Neural cell (in vitro differentiated cells): ENCODE data around the gene RMDN2. TPM values are rescaled to one million over a fixed set of nuclear protein-coding genes. Genes with fewer than 3 reads are reported as not detected.

ENCODE experiments used
- H2AFZ ChIP-seq: fragments of 200-600, 300-800 bp; sonication (generic), shearing (Covaris generic); 2 replicates; pipeline ENCODE4 v1.6.0; 2014; ENCODE audit warnings: low read depth, mild to moderate bottlenecking, antibody characterized with exemption, low read length, moderate library complexity
- H3F3A ChIP-seq: fragments of 200-600 bp; shearing (Covaris generic); 2 replicates; pipeline ENCODE4 v1.6.1; 2016; ENCODE audit warnings: mild to moderate bottlenecking, moderate library complexity, mixed read lengths, antibody characterized with exemption, low read length; ENCODE audit not compliant: insufficient read depth, poor library complexity, severe bottlenecking
- H3K27ac ChIP-seq: fragments of 200-600, 300-800 bp; sonication (generic), shearing (Covaris generic); 2 replicates; pipeline ENCODE4 v1.5.1; 2014; ENCODE audit warnings: mild to moderate bottlenecking, low read length, moderate library complexity
- H3K27me3 ChIP-seq: fragments of 300-800, 200-600 bp; sonication (generic), shearing (Covaris generic); 2 replicates; pipeline ENCODE4 v1.6.0; 2014; ENCODE audit warnings: mild to moderate bottlenecking, low read depth, low read length, moderate library complexity; ENCODE audit not compliant: insufficient read depth
- H3K36me3 ChIP-seq: fragments of 300-800, 200-600 bp; sonication (generic), shearing (Covaris generic); 2 replicates; pipeline ENCODE4 v1.5.1; 2014; ENCODE audit warnings: mild to moderate bottlenecking, antibody characterized with exemption, low read length, moderate library complexity; ENCODE audit not compliant: insufficient read depth
- H3K4me2 ChIP-seq: fragments of 300-800, 200-600 bp; sonication (generic), shearing (Covaris generic); 2 replicates; pipeline ENCODE4 v1.6.0; 2014; ENCODE audit warnings: mild to moderate bottlenecking, low read length
- H3K4me3 ChIP-seq: fragments of 300-800, 200-600 bp; sonication (generic), shearing (Covaris generic); 2 replicates; pipeline ENCODE4 v1.5.1; 2014; ENCODE audit warnings: mild to moderate bottlenecking, low read length, moderate library complexity
- H3K79me2 ChIP-seq: fragments of 200-600 bp; shearing (Covaris generic); replicated peaks from 2 replicates; pipeline ENCODE4 v1.6.0; 2014; ENCODE audit warnings: mild to moderate bottlenecking, low read length, moderate library complexity; ENCODE audit not compliant: insufficient read depth
- H3K9ac ChIP-seq: fragments of 300-800, 200-600 bp; sonication (generic), shearing (Covaris generic); 2 replicates; pipeline ENCODE4 v1.6.1; 2016; ENCODE audit warnings: mild to moderate bottlenecking, low read length, mixed read lengths
- H3K9me2 ChIP-seq: fragments of 200-600 bp; shearing (Covaris generic); 2 replicates; pipeline ENCODE4 v1.6.1; 2016; ENCODE audit warnings: mild to moderate bottlenecking, low read length, mixed read lengths; ENCODE audit not compliant: insufficient read depth
- H3K9me3 ChIP-seq: fragments of 200-600, 300-800 bp; sonication (generic), shearing (Covaris generic); 2 replicates; pipeline ENCODE4 v1.6.1; 2016; ENCODE audit warnings: mild to moderate bottlenecking, mixed run types, low read length, moderate library complexity, mixed read lengths
- H4K20me1 ChIP-seq: fragments of 200-600 bp; shearing (Covaris generic); 2 replicates; pipeline ENCODE4 v1.6.1; 2016; ENCODE audit warnings: mild to moderate bottlenecking, mixed run types; ENCODE audit not compliant: insufficient read depth
- EZH2 ChIP-seq: fragments of 200-600, 300-800 bp; shearing (Covaris generic), sonication (generic); IDR thresholded peaks from 2 replicates; pipeline ENCODE4 v1.6.1; 2014; ENCODE audit warnings: antibody characterized with exemption, low read length, borderline replicate concordance, mild to moderate bottlenecking; ENCODE audit not compliant: insufficient read depth, poor library complexity, severe bottlenecking
- MXI1 ChIP-seq: fragments of 450-650 bp; conservative IDR thresholded peaks from 2 replicates; pipeline ENCODE4 v1.6.1; 2014; ENCODE audit warnings: antibody characterized with exemption, mild to moderate bottlenecking; ENCODE audit not compliant: poor library complexity, severe bottlenecking
- POLR2AphosphoS5 ChIP-seq: IDR thresholded peaks from 2 replicates; pipeline ENCODE4 v1.6.1; 2012
- RAD21 ChIP-seq: fragments of 450-650 bp; conservative IDR thresholded peaks from 2 replicates; pipeline ENCODE4 v1.6.1; 2014; ENCODE audit warnings: antibody characterized with exemption, mild to moderate bottlenecking, moderate library complexity
- REST ChIP-seq: IDR thresholded peaks from 2 replicates; pipeline ENCODE4 v1.6.1; 2012; ENCODE audit warnings: borderline replicate concordance
- SMC3 ChIP-seq: fragments of 450-650 bp; conservative IDR thresholded peaks from 2 replicates; pipeline ENCODE4 v1.6.1; 2014; ENCODE audit warnings: antibody characterized with exemption, mild to moderate bottlenecking, moderate library complexity; ENCODE audit not compliant: poor library complexity
- TAF1 ChIP-seq: IDR thresholded peaks from 2 replicates; pipeline ENCODE4 v1.6.1; 2012; ENCODE audit warnings: low read depth
- polyA minus RNA-seq: library from RNA; depleted of rRNA, polyadenylated mRNA; stranded (reverse); fragments of >200 nt; gene quantifications from 2 replicates; pipeline ENCODE4 v1.2.3, GENCODE V29; 2014
- polyA plus RNA-seq: library from polyadenylated mRNA; depleted of rRNA; stranded (reverse); fragments of >200 nt; gene quantifications from 2 replicates; pipeline ENCODE4 v1.2.3, GENCODE V29; 2014
- TF ChIP-seq, protein P1 (sequence below): fragments of 450-650 bp; IDR thresholded peaks from 2 replicates; pipeline ENCODE4 v1.5.1; 2014; ENCODE audit warnings: antibody characterized with exemption, mild to moderate bottlenecking, moderate library complexity; ENCODE audit not compliant: poor library complexity, severe bottlenecking

Gene RMDN2
- polyA plus RNA-seq (4.4 and 5.5 TPM in 2 replicates), polyA minus RNA-seq (11.0 and 13.2 TPM in 2 replicates)

DNA sequence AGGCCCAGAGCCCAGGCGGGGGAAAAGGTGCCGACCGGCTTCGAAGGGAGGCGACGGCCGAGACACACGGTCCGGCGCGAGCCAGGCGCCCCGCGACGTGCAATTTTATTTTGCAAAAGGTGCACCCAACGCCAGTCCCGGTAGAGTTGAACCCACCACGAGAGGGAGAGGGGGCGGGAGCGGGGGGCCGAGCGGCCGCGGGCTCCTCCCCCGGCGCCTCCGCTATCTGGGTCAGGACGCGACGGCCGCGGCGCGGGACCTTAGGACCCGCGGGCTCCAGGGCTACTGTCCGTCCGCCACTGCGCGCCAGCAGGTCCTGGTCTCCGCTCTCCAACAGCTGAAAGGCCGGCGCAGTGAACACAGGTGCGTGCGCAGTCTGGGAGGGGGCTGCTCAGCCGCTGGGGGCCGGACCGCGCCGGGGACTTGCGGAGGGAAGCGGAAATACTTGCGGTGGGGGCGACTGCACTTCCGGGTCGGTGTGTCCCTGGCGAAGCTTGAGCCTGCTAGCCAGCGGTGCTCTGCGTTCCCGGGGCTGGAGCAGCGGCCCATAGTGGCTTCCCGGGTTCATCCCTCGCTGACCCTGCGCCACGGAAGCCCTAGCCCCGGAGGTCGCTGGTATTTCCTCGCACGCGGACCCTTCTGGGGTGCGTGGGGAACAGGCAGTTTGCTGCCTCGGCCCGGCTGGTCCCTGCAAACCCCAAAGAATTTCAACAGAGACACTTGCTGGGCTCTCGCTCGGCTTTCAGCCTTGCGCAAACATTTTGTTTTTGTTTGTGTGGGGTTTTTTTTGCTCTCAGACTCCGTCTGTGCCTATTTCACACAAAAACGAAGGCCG lies at the start of gene RMDN2:
Gene RMDN2, plus strand, starts transcription at position 225 of the 835 bp plus-strand sequence. CDS start 3,991 bp downstream, outside the sequence.
- no peaks in the 10 kb centered on the region for H3K36me3 ChIP-seq
- H3F3A ChIP-seq, result no peaks in the 10 kb centered on the region
- no peaks in the 10 kb centered on the region for H3K9me3 ChIP-seq
- H3K4me2 ChIP-seq, result peak within 1 kb of the TSS; percentile 52
- no peak for TF ChIP-seq EZH2
- peak; percentile 62 for TF ChIP-seq REST
- peak; percentile 41 for TF ChIP-seq SMC3
- peak; percentile 63 for TF ChIP-seq MXI1
- TF ChIP-seq TAF1, result peak; percentile 54
- TF ChIP-seq, protein P1, sequence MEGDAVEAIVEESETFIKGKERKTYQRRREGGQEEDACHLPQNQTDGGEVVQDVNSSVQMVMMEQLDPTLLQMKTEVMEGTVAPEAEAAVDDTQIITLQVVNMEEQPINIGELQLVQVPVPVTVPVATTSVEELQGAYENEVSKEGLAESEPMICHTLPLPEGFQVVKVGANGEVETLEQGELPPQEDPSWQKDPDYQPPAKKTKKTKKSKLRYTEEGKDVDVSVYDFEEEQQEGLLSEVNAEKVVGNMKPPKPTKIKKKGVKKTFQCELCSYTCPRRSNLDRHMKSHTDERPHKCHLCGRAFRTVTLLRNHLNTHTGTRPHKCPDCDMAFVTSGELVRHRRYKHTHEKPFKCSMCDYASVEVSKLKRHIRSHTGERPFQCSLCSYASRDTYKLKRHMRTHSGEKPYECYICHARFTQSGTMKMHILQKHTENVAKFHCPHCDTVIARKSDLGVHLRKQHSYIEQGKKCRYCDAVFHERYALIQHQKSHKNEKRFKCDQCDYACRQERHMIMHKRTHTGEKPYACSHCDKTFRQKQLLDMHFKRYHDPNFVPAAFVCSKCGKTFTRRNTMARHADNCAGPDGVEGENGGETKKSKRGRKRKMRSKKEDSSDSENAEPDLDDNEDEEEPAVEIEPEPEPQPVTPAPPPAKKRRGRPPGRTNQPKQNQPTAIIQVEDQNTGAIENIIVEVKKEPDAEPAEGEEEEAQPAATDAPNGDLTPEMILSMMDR, result no peak
- TF ChIP-seq POLR2AphosphoS5, result peak; percentile 95
- H2AFZ ChIP-seq, result peak within 1 kb of the TSS; percentile 96
- no peaks in the 10 kb centered on the region for H4K20me1 ChIP-seq
- peak within 1 kb of the TSS; percentile 76 for H3K27ac ChIP-seq
- H3K79me2 ChIP-seq, result no peaks in the 10 kb centered on the region
- H3K9me2 ChIP-seq, result no peaks in the 10 kb centered on the region
- H3K27me3 ChIP-seq, result no peaks in the 10 kb centered on the region
- peak within 1 kb of the TSS; percentile 84 for H3K9ac ChIP-seq
- peak within 1 kb of the TSS; percentile 82 for H3K4me3 ChIP-seq

GRCh38 chr2:37875403-37875906 lies 49.6 kb upstream of the RMDN2 start:
- Histone ChIP-seq H4K20me1 (no peaks in the 10 kb centered on the region), H3K27me3 (no peaks in the 10 kb centered on the region), H2AFZ (no peak overlapping the region), H3K9me2 (no peaks in the 10 kb centered on the region), H3K36me3 (no peaks in the 10 kb centered on the region), H3K27ac (no peak overlapping the region), H3K79me2 (no peaks in the 10 kb centered on the region), H3K4me2 (no peak overlapping the region), H3F3A (no peaks in the 10 kb centered on the region), H3K4me3 (no peak overlapping the region), H3K9me3 (no peaks in the 10 kb centered on the region), H3K9ac (no peak overlapping the region)
- no peak for TF ChIP-seq MXI1
- TF ChIP-seq EZH2, result no peak
- no peak for TF ChIP-seq SMC3
- TF ChIP-seq, protein P1, result no peak
- no peak for TF ChIP-seq REST
- TF ChIP-seq RAD21, result no peak
- no peak for TF ChIP-seq TAF1
